Astrocyte of the cerebellum (primary cell): Measurements from ENCODE around the gene RALGAPA2.

ENCODE experiments used
- DNase-seq: peaks from one replicate; pipeline ENCODE4 v3.0.0-alpha.2; 2011; ENCODE audit warnings: low read depth
- H3K4me3 ChIP-seq: 2 replicates; pipeline ENCODE4 v1.5.1; 2011; ENCODE audit warnings: mild to moderate bottlenecking, low read depth, low read length, moderate library complexity
- in situ Hi-C: cut with HindIII; loops from 2 replicates; pipeline ENCODE4 v1.10.0; 2017; ENCODE audit warnings: low sequenced_read_pairs
- TF ChIP-seq, protein P1 (sequence below): IDR thresholded peaks from 2 replicates; pipeline ENCODE4 v1.5.1; 2012; ENCODE audit warnings: low read length, low read depth, moderate library complexity, mild to moderate bottlenecking; ENCODE audit errors: missing control alignments

The RALGAPA2 gene

DNA sequence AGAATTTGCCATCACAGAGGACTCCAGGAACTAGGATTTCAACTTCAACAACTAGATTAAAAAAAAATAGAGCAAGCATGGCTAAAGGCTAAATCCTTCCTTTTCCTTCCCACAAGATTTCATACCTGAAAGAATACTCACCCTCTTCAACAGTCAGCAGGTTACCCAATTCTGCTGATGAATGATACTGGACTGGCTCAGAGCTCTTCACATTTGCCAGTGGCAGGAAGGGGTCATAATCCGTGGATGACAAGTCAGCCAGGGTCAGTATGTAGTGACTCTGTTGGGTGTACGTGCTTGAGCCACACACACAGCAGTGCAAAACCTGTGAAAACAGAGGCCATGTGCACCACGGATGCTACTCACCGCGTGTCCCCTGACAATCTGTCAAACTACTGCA is 191.7 kb downstream of the RALGAPA2 start:
- in situ Hi-C loops = no loop called here
- DNase-seq = no peak
- TF ChIP-seq, protein P1, sequence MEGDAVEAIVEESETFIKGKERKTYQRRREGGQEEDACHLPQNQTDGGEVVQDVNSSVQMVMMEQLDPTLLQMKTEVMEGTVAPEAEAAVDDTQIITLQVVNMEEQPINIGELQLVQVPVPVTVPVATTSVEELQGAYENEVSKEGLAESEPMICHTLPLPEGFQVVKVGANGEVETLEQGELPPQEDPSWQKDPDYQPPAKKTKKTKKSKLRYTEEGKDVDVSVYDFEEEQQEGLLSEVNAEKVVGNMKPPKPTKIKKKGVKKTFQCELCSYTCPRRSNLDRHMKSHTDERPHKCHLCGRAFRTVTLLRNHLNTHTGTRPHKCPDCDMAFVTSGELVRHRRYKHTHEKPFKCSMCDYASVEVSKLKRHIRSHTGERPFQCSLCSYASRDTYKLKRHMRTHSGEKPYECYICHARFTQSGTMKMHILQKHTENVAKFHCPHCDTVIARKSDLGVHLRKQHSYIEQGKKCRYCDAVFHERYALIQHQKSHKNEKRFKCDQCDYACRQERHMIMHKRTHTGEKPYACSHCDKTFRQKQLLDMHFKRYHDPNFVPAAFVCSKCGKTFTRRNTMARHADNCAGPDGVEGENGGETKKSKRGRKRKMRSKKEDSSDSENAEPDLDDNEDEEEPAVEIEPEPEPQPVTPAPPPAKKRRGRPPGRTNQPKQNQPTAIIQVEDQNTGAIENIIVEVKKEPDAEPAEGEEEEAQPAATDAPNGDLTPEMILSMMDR = no peak
- H3K4me3 ChIP-seq = no peak overlapping the region

DNA sequence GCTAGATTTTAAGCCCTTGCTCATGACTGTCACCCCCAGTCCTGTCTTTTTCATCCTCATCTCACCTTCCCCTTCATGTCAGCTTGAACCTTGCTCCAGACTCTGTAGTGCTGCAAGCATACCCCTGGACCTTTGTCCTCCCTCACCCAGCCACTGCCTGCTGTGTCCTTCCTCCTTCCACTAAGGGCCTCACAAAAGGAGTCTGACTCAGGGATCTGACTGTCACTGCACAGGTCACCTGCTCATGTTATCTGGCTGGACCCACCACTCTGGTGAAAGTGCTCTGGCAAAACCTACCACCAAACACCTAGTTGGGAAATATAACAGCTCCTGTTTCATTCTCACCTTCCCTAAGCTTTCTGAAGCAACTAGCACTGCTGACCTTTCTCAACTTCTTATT is 193.2 kb downstream of the RALGAPA2 start:
- in situ Hi-C loops = no loop called here
- TF ChIP-seq, protein P1 = no peak
- DNase-seq = no peak
- H3K4me3 ChIP-seq = no peak overlapping the region

DNA sequence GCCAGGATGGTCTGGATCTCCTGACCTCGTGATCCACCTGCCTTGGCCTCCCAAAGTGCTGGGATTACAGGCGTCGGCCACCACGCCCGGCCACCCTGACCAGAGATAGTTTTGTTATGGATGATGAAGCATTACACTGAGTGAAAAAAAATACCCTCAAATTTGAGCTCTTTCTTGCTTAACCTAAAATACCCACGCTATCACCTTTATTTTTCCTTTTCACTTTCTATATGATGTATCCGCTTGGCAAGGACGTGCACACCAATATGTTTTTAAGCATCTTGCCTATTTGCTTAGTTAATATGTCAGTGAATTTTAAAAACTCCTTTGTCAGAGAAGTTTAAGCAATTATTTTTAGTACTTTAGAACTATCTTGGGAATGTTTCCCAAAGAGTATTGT is 194.2 kb downstream of the RALGAPA2 start:
- TF ChIP-seq, protein P1 = no peak
- in situ Hi-C loops = no loop called here
- H3K4me3 ChIP-seq = no peak overlapping the region
- no peak for DNase-seq

DNA sequence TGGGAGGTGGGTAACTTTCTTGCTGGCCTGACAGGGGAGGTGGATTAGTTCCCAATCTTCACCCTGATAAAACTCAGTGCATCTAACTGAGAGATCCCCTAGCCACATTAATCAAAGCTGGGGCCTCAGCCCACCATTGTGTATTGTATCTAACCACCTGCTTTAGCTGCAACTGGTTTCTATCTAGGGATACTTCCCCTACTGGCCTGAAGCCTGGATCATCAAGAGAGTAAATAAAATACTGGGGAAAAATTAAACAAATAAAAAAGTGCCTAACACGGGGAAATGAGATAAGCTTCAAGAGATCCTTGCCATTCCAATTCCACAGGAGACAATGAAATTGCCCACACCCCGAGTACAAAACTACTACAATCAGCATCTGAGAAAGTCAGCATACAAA is 195.1 kb downstream of the RALGAPA2 start:
- no peak for DNase-seq
- in situ Hi-C loops = no loop called here
- H3K4me3 ChIP-seq = no peak overlapping the region

DNA sequence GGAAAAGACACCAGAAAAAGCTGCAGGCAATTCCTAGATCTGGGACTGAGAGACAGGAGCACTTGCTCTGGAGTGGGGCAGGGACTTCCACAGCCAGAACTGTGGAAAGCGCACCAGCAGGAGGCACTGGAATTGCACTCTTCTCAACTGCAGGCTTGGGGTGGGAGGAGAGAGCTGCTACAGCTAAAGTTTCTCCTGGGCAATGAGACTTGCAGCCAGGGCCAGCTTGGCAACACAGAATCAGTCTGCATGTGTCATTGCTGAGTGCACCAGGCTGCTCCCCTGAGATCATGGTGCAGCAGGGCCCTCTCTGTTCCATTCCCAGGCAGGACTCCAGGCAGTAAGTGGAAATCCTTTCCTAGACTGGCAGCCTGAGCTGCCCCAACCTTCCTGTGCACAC is 198.7 kb downstream of the RALGAPA2 start:
- DNase-seq = no peak
- no peak overlapping the region for H3K4me3 ChIP-seq
- in situ Hi-C loops = no loop called here
- TF ChIP-seq, protein P1 = no peak

More for the DNA sequence above, 195.1 kb downstream of the RALGAPA2 start:
- TF ChIP-seq, protein P1 = no peak

DNA sequence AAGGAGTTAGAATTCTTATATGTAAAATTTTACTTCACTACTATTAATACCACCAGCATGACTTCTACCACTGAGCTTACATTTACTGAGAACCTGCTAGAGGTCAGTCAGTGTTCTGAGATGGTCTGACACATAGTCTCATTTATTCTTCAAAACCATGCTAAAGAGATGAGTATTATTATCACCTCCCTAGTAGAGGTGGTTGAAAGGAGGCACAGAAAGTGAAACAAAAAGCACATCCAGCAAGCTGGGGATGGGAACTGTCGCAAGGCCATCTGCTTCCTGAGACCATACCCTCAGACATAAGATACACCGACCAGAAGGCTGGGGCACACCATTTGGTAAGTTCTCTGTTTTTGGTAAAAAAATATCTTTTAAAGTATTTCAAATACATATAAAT is 206.9 kb downstream of the RALGAPA2 start:
- no peak overlapping the region for H3K4me3 ChIP-seq
- TF ChIP-seq, protein P1 = no peak
- DNase-seq = no peak
- in situ Hi-C loops = no loop called here
